ENCODE data around the gene RBFOX1. TPM values are rescaled to one million over a fixed set of nuclear protein-coding genes. Genes with fewer than 3 reads are reported as not detected.

The RBFOX1 gene
- total and polyA plus RNA-seq, 2 donors (not counting 1 experiment from before 2014, with no cell fraction given): not detected

DNA sequence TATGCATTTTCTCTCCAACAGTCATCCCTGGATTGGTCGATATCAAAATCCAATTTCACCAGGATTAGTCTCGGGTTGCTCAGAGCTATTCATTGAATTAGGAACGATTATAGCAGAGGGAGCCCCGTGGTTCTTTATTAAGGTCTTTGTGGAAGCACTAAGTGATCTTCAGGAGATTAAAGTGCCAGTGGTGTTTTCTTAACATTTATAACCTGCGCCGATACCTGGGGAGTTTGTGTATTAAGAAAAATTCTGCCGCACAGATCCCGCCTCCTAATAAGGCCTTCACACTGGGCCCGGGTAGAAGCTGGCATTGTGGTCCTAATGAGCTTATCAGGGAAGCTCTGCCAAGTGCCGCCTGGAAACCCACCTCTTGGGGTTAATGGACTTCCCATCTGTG is 238.7 kb downstream of the RBFOX1 start:
- no peaks in the 10 kb centered on the region for H3K27me3 Mint-ChIP-seq
- 79% methylated on average over 9 of the region's 10 CpGs for WGBS (ENCODE audit: insufficient coverage)

DNA sequence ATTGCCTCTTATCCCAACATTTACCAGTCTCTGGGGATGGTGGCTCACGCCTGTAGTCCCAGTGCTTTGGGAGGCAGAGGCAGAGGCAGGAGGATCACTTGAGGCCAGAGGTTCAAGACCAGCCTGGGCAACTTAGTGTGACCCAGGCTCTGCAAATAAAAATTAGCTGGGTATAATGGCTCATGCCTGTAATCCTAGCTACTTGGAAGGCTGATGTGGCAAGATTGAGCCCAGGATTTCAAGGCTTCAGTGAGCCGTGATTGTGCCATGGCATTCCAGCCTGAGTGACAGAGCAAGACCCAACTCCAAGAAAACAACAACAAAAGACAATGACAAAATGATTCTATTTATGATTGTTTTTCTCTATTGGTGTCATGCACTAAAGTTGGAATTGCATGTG is 244.9 kb downstream of the RBFOX1 start:
- ChIA-PET POLR2A (no interaction called here), CTCF (no interaction called here)
- Histone ChIP-seq H3K27me3 (replicated peaks in 1 of 4; ENCODE audit: control extremely low read depth in 1 of 4, control insufficient read depth in 3 of 4, insufficient read depth in 4 of 4, low read length in 3 of 4) (no peaks in the 10 kb centered on the region), H3K36me3 (replicated peaks in 1 of 2; ENCODE audit: control extremely low read depth in 1 of 2, control insufficient read depth in 1 of 2, extremely low read depth in 1 of 2, insufficient read depth in 2 of 2, low read length in 1 of 2) (no peaks in the 10 kb centered on the region), H2AFZ (ENCODE audit: insufficient read depth, low read depth, low read length, poor library complexity, severe bottlenecking) (no peak overlapping the region), H3K9me3 (ENCODE audit: control extremely low read depth in 1 of 3, control insufficient read depth in 2 of 3, insufficient read depth in 1 of 3, low read length in 2 of 3) (peaks cover 0 to 6% (median 0%) of the 10 kb centered on the region in 3 donors), H3K79me2 (ENCODE audit: control insufficient read depth, insufficient read depth, low read length) (no peaks in the 10 kb centered on the region), H3K4me2 (replicated peaks; ENCODE audit: low read depth, low read length, poor library complexity, severe bottlenecking) (no peak overlapping the region), H4K20me1 (ENCODE audit: control insufficient read depth, insufficient read depth, low read length, poor library complexity, severe bottlenecking) (no peaks in the 10 kb centered on the region), H3K27ac (ENCODE audit: low read length in 2 of 2) (no peak overlapping the region), H3K4me3 (ENCODE audit: control extremely low read depth in 1 of 5, extremely low read depth in 1 of 5, insufficient read depth in 1 of 5, low read depth in 2 of 5, low read length in 4 of 5) (no peak overlapping the region), H3K9ac (ENCODE audit: low read length) (no peak overlapping the region), H3K4me1 (ENCODE audit: control insufficient read depth in 2 of 2, insufficient read depth in 2 of 2, low read length in 2 of 2) (no peaks in the 10 kb centered on the region)
- Mint-ChIP-seq H3K27ac (no peak overlapping the region), H3K4me1 (no peaks in the 10 kb centered on the region), H3K9me3 (ENCODE audit: insufficient read depth) (peaks cover 2% of the 10 kb centered on the region), H3K27me3 (no peaks in the 10 kb centered on the region), H3K4me3 (no peak overlapping the region)
- ATAC-seq (ENCODE audit: low read depth) (no peak), DNase-seq (no peak)
- 80% methylated on average over 1 of the region's 2 CpGs for WGBS (ENCODE audit: insufficient coverage)
- TF ChIP-seq EZH2 (IDR thresholded peaks at IDR 0.05; ENCODE audit: borderline replicate concordance, insufficient read depth, low read depth, low read length, poor library complexity, severe bottlenecking): no peak
- TF ChIP-seq, protein P1, sequence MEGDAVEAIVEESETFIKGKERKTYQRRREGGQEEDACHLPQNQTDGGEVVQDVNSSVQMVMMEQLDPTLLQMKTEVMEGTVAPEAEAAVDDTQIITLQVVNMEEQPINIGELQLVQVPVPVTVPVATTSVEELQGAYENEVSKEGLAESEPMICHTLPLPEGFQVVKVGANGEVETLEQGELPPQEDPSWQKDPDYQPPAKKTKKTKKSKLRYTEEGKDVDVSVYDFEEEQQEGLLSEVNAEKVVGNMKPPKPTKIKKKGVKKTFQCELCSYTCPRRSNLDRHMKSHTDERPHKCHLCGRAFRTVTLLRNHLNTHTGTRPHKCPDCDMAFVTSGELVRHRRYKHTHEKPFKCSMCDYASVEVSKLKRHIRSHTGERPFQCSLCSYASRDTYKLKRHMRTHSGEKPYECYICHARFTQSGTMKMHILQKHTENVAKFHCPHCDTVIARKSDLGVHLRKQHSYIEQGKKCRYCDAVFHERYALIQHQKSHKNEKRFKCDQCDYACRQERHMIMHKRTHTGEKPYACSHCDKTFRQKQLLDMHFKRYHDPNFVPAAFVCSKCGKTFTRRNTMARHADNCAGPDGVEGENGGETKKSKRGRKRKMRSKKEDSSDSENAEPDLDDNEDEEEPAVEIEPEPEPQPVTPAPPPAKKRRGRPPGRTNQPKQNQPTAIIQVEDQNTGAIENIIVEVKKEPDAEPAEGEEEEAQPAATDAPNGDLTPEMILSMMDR (IDR thresholded peaks at IDR 0.05): no peak
- intact Hi-C loops (cut with micrococcal nuclease): no loop called here

More for the DNA sequence above, 238.7 kb downstream of the RBFOX1 start:
- TF ChIP-seq, protein P1 (IDR thresholded peaks at IDR 0.05): no peak
- TF ChIP-seq EZH2 (IDR thresholded peaks at IDR 0.05; ENCODE audit: borderline replicate concordance, insufficient read depth, low read depth, low read length, poor library complexity, severe bottlenecking): no peak
- Histone ChIP-seq H3K36me3 (replicated peaks in 1 of 2; ENCODE audit: control extremely low read depth in 1 of 2, control insufficient read depth in 1 of 2, extremely low read depth in 1 of 2, insufficient read depth in 2 of 2, low read length in 1 of 2) (no peaks in the 10 kb centered on the region), H3K4me1 (ENCODE audit: control insufficient read depth in 2 of 2, insufficient read depth in 2 of 2, low read length in 2 of 2) (no peaks in the 10 kb centered on the region), H3K9ac (ENCODE audit: low read length) (no peak overlapping the region), H3K27me3 (replicated peaks in 1 of 4; ENCODE audit: control extremely low read depth in 1 of 4, control insufficient read depth in 3 of 4, insufficient read depth in 4 of 4, low read length in 3 of 4) (no peaks in the 10 kb centered on the region), H4K20me1 (ENCODE audit: control insufficient read depth, insufficient read depth, low read length, poor library complexity, severe bottlenecking) (no peaks in the 10 kb centered on the region), H2AFZ (ENCODE audit: insufficient read depth, low read depth, low read length, poor library complexity, severe bottlenecking) (no peak overlapping the region), H3K79me2 (ENCODE audit: control insufficient read depth, insufficient read depth, low read length) (no peaks in the 10 kb centered on the region), H3K4me3 (ENCODE audit: control extremely low read depth in 1 of 5, extremely low read depth in 1 of 5, insufficient read depth in 1 of 5, low read depth in 2 of 5, low read length in 4 of 5) (no peak overlapping the region), H3K27ac (ENCODE audit: low read length in 2 of 2) (no peak overlapping the region), H3K4me2 (replicated peaks; ENCODE audit: low read depth, low read length, poor library complexity, severe bottlenecking) (no peak overlapping the region), H3K9me3 (ENCODE audit: control extremely low read depth in 1 of 3, control insufficient read depth in 2 of 3, insufficient read depth in 1 of 3, low read length in 2 of 3) (no peaks in the 10 kb centered on the region)
- Mint-ChIP-seq H3K9me3 (ENCODE audit: insufficient read depth) (peaks cover 2% of the 10 kb centered on the region), H3K4me3 (no peak overlapping the region), H3K27ac (no peak overlapping the region), H3K4me1 (no peaks in the 10 kb centered on the region)
- ATAC-seq (ENCODE audit: low read depth) (no peak), DNase-seq (no peak)
- ChIA-PET POLR2A (no interaction called here), CTCF (no interaction called here)
- intact Hi-C loops (cut with micrococcal nuclease): no loop called here
